Esophagus squamous epithelium (tissue), 4 donors: ENCODE data around the gene KICS2.

Source experiments
- POLR2A ChIP-seq, 4 donors: fragments of 450-650 bp; IDR thresholded peaks; one replicate each; pipeline ENCODE4 v1.6.1; 2017; ENCODE audit warnings: antibody characterized with exemption in 4 of 4, mild to moderate bottlenecking in 4 of 4, moderate library complexity in 3 of 4
- TF ChIP-seq, protein P1 (sequence below), 6 experiments: fragments of 450-650 bp in 4 of 6; fragments of 200-600 bp in 2 of 6; sonication (generic) in 2 of 6; IDR thresholded peaks; one replicate each; pipeline ENCODE4 v1.5.1; 2016 to 2019; ENCODE audit warnings: antibody characterized with exemption in 6 of 6, mild to moderate bottlenecking in 4 of 6, moderate library complexity in 4 of 6

DNA sequence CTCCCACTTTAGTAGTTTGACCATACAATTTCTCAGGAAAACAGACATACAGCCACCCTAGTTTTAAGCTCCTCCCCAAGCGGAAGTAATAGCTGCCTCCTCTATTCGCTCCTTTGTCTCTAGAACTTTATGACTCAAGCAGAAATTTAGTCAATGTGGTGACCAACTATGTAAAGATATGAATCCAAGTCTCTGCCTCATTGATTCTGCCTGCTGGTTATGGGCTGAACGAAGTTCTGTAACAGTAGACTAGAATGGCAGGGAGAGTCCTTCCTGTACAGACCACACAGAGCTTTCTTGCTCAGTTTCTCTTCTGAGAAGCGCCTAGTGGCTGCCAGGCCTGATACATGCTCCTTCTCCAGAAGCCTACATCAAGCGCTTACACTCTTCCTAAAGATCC is 19.1 kb downstream of the KICS2 start:
- TF ChIP-seq, protein P1, sequence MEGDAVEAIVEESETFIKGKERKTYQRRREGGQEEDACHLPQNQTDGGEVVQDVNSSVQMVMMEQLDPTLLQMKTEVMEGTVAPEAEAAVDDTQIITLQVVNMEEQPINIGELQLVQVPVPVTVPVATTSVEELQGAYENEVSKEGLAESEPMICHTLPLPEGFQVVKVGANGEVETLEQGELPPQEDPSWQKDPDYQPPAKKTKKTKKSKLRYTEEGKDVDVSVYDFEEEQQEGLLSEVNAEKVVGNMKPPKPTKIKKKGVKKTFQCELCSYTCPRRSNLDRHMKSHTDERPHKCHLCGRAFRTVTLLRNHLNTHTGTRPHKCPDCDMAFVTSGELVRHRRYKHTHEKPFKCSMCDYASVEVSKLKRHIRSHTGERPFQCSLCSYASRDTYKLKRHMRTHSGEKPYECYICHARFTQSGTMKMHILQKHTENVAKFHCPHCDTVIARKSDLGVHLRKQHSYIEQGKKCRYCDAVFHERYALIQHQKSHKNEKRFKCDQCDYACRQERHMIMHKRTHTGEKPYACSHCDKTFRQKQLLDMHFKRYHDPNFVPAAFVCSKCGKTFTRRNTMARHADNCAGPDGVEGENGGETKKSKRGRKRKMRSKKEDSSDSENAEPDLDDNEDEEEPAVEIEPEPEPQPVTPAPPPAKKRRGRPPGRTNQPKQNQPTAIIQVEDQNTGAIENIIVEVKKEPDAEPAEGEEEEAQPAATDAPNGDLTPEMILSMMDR (IDR thresholded peaks at IDR 0.05): no peak
- no peak for TF ChIP-seq POLR2A (IDR thresholded peaks at IDR 0.05)
